Upper lobe of right lung (tissue), 1 donor: Measurements from ENCODE around the gene SGMS1. TPM values are rescaled to one million over a fixed set of nuclear protein-coding genes. Genes with fewer than 3 reads are reported as not detected.
A peak's percentile ranks its signal among the peaks of the same experiment; 100 is the strongest.

Experiments used
- ATAC-seq: fragments of 200-7000 bp; cut with Tn5 transposase; one replicate; pipeline ENCODE4 v1.9.1; 2020; ENCODE audit warnings: mild to moderate bottlenecking, moderate library complexity
- DNase-seq: peaks from one replicate; pipeline ENCODE4 v3.0.0-alpha.2; 2020
- H3K27ac ChIP-seq: fragments of 200-600 bp; one replicate; pipeline ENCODE4 v1.8.0; 2022
- H3K27me3 ChIP-seq: fragments of 200-600 bp; one replicate; pipeline ENCODE4 v1.8.0; 2022; ENCODE audit warnings: mild to moderate bottlenecking
- H3K36me3 ChIP-seq: fragments of 200-600 bp; one replicate; pipeline ENCODE4 v1.8.0; 2022
- H3K4me1 ChIP-seq: fragments of 200-600 bp; one replicate; pipeline ENCODE4 v1.8.0; 2022
- H3K4me3 ChIP-seq: fragments of 200-600 bp; one replicate; pipeline ENCODE4 v1.8.0; 2022; ENCODE audit warnings: mild to moderate bottlenecking
- H3K9me3 ChIP-seq: fragments of 200-600 bp; one replicate; pipeline ENCODE4 v1.8.0; 2022
- CTCF ChIP-seq: fragments of 200-600 bp; IDR thresholded peaks from one replicate; pipeline ENCODE4 v1.8.0; 2022; ENCODE audit warnings: antibody characterized with exemption
- intact Hi-C: fragments of 100-400 bp; cut with DNase I; formaldehyde crosslinking; loops from one replicate; pipeline ENCODE4 v1.11.0; 2022
- total RNA-seq: library from RNA; stranded (reverse); fragmentation: NEBNext Ultra II Directional; extraction: Animal tissue kit (Norgen Biotek cat#: 25700); gene quantifications from one replicate; pipeline ENCODE4 v1.2.1, GENCODE V29; 2021
- donor health status: DM: no; HTN: yes; CAD: no; lungs with severe emphysema.

The SGMS1 gene
- total RNA-seq, 1 donor from 2014 or later = 73.1 TPM

GRCh38 chr10:50281210-50281966 lies 342.4 kb downstream of the SGMS1 start:
- no peak for ATAC-seq
- TF ChIP-seq CTCF = no peak
- intact Hi-C loops = no loop called here
- Histone ChIP-seq H3K9me3 (no peaks in the 10 kb centered on the region), H3K27ac (no peak overlapping the region), H3K27me3 (peaks cover 1% of the 10 kb centered on the region), H3K36me3 (no peaks in the 10 kb centered on the region), H3K4me1 (peaks cover 5% of the 10 kb centered on the region), H3K4me3 (no peak overlapping the region)
- DNase-seq = no peak

DNA sequence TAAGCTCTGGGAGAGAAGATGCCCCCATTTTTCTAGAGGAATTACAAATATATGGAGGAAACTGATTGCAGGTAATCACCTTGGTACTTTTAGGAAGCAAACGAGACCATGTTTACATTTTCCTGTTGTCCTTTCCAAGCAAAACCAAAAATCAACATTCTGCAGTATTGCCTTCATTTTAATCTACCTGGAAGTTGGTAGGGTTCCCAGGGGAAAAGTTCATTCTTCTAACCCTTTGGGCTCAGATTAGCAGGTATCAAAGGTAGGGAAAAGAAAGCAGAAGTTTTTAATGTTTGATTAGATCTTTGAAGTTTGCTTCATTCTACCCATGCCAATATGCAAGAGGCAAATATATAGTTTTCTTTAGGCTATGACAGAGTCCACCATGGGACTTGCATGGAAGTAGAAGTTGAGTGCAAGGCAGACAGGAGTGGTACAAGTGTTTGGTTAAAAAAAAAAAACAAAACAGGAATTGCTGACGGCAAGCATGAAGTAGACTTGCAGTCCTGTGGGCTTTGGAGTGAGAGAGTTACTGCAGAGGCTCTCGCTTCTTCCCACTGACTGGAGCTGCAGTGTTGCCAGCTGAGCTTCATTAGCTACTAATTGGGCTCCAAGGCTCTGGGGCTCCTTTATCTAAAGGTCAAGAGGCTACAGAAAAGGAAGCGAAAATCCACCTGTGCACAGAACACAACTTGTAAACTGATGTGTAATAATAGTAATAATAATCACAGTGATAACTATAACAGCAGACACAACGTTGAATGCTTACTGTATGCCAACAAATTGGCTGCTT lies 343.5 kb downstream of the SGMS1 start:
- no peaks in the 10 kb centered on the region for H3K36me3 ChIP-seq
- no peaks in the 10 kb centered on the region for H3K9me3 ChIP-seq
- H3K27me3 ChIP-seq = peaks cover 4% of the 10 kb centered on the region
- intact Hi-C loops = no loop called here
- no peaks in the 10 kb centered on the region for H3K4me1 ChIP-seq
- ATAC-seq = no peak
- TF ChIP-seq CTCF = no peak
- no peak for DNase-seq
- no peak overlapping the region for H3K27ac ChIP-seq
- no peak overlapping the region for H3K4me3 ChIP-seq

GRCh38 chr10:50279489-50279888 lies 344.3 kb downstream of the SGMS1 start:
- intact Hi-C loops = no loop called here
- no peak overlapping the region for H3K4me3 ChIP-seq
- no peaks in the 10 kb centered on the region for H3K9me3 ChIP-seq
- H3K27ac ChIP-seq = no peak overlapping the region
- no peaks in the 10 kb centered on the region for H3K36me3 ChIP-seq
- H3K27me3 ChIP-seq = peaks cover 4% of the 10 kb centered on the region
- no peak for TF ChIP-seq CTCF
- no peaks in the 10 kb centered on the region for H3K4me1 ChIP-seq
- DNase-seq (no peak), ATAC-seq (no peak)

- peaks cover 4% of the 10 kb centered on the region for H3K27me3 ChIP-seq
- H3K27ac ChIP-seq = no peak overlapping the region
- H3K9me3 ChIP-seq = no peaks in the 10 kb centered on the region
- no peak for DNase-seq
- no peaks in the 10 kb centered on the region for H3K36me3 ChIP-seq
- H3K4me1 ChIP-seq = no peaks in the 10 kb centered on the region
- H3K4me3 ChIP-seq = no peak overlapping the region
- ATAC-seq = peak; percentile 76
- peak; percentile 60 for TF ChIP-seq CTCF
- intact Hi-C loops = no loop called here
These were observed 348.0 kb downstream of the SGMS1 start for GRCh38 chr10:50275650-50276235.

DNA sequence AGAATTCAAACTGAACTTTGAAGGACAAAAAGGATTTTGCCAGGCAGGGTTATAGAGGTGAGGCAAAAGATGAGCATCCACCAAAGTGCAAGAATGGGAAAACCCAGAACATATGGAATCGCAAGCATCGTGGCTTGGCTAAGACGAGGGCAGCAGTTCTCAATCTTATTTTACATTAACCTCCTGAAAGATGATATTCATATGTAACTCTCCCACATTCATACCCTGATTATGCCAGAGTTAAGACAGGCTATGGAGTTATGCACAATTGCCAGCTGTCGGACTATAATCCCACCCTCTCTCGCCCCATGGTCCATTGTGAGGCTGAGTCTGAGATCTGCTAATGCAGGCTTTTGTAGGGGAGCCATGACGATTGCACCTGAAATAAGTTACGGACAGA lies 351.2 kb downstream of the SGMS1 start:
- Histone ChIP-seq H3K36me3 (no peaks in the 10 kb centered on the region), H3K4me3 (no peak overlapping the region), H3K27ac (no peak overlapping the region), H3K4me1 (no peaks in the 10 kb centered on the region), H3K9me3 (no peaks in the 10 kb centered on the region), H3K27me3 (peaks cover 4% of the 10 kb centered on the region)
- no peak for TF ChIP-seq CTCF
- intact Hi-C loops = no loop called here
- no peak for ATAC-seq
- no peak for DNase-seq
